COLO668 (cell line): ENCODE results near the gene MLLT10.
"Not testable (repeated sequence)": the region's sequence is repeated elsewhere in the genome, so short reads cannot be mapped to it uniquely, and the experiment has no call there.

Experiments
- DNase-seq: peaks from one replicate; lab custom pipeline; 2025; ENCODE audit not compliant: unreplicated experiment; lab: John Stamatoyannopoulos, UW

Gene MLLT10

DNA sequence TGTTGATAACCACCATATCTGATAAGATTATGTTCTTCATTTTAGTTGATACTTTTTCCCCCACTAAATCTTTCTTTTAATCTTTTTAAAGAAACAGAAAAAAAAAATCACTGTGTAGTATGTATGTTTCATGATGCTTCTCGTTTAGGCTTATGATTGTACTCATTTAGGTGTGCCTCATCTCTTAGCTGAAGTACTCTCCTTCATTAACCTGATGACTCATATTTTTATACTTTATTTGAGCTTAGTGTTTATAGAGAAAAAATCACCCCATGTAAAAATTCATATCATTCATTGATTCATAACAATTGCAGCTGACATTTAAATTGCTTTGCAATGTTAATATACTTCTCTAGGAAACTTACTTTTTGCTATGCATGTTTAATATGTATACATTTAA is 158.9 kb downstream of the MLLT10 start:
- no peak for DNase-seq

DNA sequence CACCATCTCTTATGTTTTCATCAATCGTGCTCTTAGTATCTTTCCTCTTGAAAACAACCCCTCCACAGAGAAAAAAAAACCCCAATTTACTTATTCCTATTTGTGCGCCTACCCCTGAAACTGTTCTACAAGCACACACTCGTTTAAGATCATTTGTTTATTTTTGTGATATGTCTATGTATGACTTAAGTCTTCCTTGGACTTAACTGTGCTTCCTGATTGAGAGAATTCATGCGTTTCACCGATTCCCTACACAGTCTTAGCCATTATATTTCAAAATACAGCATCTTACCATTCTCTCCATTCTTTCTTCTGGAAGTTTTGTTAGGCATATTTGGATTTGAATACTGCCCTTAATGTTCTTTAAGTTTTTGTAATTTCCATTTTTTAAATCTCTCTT is 159.4 kb downstream of the MLLT10 start:
- DNase-seq: no peak

DNA sequence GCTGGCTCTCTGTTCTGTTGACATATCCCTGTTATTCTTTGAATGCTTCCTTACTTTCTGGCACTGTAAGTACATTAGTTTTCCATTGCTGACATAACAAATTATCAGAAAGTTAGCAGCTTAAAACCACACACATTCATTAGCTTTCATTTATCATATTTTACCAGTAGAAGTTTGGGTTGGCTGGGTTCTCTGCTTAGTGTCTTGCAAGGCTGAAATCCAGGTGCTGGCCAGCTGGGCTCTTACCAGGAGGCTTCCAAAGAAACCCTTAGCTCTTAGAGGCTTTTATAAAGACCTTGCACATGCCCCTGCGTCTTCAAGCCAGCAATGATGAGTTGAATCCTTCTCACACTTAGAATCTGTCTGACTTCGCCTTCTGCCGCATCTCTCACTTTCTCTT is 160.6 kb downstream of the MLLT10 start:
- DNase-seq: no peak

DNA sequence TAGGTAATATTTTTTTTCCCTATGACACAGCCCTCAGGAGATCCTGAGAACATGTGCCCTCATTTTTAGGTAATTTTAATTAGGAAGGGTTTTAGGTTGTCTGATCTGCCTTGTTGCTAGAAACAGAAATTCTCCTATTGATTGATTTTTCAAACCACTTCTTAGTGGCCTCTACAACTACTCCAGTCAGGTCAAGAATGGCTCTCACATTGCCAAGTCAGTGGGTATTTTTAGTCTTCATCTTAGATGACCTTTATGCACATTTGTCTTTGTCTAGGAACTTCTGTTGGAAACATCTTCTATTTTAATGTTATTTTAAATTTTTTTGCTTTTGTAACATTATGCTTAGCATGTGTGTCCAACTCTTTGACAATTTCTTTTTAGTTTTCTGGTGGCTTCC is 162.3 kb downstream of the MLLT10 start:
- DNase-seq: no peak

DNA sequence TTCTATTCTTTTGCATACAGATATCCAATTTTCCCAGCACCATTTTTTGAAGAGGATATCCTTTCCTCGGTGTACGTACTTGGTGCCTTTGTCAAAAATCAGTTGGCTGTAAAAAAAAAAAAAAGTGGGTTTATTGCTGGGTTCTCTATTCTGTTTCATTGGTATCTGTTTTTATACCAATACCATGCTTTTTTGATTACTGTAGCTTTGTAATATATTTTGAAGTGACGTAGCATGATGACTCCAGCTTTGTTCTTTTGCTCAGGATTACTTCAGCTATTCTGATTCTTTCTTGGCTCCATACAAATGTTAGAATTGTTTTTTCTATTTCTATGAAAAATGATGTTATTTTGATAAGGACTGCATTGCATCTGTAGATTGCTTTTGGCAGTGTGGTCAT is 165.5 kb downstream of the MLLT10 start:
- DNase-seq: no peak

DNA sequence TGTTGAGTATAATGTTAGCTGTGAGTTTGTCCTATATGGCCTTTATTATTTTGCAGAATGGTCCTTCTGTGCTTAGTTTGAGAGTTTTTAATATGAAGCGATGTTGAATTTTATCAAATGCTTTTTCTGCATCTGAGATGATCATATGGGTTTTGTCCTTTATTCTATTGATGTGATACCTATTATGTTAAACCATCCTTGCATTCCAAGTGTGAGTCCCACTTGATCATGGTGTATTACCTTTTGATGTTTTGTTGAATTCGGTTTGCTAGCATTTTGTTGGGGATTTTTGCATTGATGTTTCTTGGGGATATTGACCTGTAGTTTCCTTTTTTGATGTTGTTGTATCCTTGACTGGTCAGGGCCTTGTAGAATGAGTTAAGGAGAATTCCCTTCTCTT is 166.4 kb downstream of the MLLT10 start:
- DNase-seq: no peak

DNA sequence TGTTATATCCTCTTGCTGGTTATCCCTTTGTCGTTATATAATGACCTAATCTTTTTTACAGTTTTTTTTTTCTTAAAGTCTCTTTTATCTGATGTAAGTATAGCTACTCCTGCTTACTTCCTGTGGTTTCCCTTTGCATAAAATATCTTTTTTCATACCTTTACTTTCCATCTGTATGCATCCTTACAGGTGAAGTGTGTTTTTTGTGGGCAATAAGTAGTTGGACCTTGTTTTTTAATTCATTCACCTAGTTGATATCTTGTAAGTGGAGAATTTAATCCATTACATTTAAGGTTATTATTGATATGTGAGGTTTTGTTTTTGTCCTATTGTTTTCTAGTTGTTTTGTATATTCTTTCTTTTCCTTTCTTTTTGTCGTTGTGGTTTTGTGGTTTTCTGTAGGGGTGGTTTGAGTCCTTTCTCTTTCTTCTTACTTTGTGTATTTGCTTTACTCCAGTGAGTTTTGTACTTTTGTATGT is 168.6 kb downstream of the MLLT10 start:
- no peak for DNase-seq

DNA sequence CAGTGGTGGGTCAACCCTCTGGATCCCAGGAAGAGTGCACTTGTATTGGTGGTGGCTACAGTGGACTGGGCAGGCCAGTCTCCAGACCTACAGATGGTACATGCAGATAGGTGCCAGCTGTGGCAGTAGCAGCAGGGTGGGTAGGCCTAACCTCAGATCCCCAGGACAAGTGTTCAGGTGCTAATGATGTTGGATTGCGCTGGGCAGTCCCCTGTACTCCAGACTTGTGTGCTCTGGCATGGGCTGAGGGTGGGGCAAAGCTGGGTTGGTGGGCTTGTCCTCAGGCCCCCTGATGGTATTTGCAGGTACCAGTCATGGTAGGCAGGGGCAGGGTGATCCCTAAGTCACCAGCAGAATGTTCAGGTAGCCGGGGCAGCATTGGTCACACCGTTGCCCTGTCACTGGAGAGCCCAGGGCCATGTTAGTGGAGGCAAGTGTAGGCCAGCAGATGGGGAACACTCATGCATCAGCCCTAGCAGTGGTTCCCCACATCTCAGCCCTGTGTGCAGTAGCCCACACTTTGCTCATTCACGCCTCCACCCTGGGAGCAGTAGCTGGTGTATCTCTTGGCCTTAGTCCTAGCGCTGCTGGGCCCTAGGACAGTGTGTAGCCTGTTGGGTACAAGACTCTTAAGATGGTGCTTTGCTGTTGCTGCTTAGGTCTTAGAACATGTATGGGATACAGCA is 171.3 kb downstream of the MLLT10 start:
- no peak for DNase-seq

DNA sequence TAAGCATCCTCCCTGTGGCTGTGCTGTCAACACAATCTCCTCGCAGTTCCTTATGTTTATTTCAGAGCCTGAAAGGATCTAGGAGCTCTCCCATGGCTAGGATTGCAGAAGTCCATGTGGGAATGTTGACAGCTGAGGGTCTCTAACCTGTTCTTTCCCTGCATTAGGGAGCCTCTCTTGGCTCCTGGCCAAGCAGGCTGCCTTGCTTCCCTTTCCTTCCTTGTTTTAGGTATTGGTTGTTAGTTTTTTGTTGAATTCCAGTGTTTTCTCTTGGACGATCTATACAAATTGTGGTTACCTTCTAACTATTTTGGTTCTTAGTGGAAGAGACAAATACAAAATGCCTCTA is 171.8 kb downstream of the MLLT10 start:
- no peak for DNase-seq

DNA sequence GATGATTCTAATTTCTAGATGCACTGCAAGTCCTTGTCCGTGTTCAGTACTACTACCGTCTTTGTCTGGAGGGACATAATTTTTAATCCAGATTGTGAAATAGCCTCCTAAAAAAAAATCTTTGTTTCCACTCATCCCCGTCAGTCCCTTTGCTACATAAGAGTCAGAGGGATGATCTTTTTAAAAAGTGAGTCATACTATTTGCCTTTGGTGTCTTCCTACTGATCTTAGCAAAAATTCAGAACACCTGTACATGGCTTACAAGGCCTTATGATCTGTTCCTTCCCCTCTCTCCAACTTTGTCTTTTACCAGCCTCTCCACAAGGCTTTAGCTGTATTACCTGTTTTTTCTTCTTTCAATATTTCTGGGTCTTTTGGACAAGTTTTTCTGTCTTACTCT is 173.5 kb downstream of the MLLT10 start:
- DNase-seq: no peak

DNA sequence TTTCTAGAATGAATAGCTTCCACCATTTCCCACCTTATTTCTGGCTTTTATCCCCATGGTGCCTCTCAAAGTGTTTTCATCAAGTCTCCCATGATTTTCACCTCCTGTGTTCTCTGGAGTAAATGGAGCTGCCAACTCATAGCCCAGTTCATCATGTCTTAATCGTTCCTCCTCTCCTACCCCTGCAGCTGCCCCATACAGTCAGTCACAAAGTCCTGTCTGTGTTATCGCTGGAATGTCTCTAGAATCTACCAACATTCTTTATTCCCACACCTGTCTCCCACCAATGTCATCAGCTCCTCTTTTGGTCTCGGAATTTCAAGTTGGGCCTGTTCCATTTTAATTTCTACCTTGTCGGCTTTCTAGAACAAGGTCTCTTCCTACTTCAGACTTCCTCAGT is 178.9 kb downstream of the MLLT10 start:
- DNase-seq: no peak

DNA sequence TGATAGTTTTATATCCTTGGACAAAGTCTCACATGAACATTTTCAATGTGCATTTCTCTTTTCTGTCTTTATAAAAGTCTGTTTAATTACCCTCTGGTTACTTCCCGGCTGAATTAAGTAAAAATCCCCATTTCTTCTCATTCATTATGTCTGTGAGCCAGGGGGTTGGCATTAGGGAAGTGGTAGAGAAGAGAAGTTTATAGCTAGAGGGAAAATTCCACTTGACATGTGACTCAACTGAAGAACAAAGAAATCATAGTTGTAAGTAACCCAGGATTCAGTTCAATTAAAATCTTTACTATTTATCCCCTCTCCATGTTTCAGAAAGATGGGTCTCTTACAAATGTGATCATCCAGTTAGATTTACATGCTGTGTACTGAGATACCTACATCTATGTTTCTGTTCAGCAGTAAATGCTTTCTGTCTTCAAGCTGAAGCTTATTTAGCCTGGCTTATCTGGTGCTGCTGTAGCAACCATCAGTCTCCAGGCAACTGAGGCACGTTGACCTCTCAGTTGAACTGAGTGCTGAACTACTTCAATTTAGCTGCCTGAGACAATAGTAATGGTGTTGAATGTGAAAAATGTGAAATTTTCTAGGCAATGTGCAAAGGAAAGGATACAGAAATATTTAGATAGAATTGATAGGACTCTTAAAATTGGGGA is 181.6 kb downstream of the MLLT10 start:
- DNase-seq: no peak

DNA sequence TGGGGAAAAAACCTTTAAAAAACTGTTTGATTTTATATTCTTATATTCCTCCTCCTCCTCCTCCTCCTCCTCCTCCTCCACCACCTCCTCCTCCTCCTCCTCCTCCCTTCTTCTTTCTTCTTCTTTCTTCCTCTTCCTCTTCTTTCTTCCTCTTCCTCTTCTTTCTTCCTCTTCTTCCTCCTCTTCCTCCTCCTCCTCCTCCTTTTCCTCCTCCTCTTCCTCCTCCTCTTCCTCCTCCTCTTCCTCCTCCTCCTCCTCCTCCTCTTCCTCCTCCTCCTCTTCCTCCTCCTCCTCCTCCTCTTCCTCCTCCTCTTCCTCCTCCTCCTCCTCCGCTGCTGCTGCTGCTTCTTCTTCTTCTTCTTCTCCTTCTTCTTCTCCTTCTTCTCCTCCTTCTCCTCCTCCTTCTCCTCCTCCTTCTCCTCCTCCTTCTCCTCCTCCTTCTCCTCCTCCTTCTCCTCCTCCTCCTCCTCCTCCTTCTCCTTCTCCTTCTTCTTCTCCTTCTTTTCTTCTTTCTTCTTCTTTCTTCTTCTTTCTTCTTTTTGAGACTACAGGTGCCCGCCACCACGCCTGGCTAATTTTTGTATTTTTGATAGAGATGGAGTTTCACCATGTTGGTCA is 183.5 kb downstream of the MLLT10 start:
- DNase-seq: not testable (repeated sequence)

DNA sequence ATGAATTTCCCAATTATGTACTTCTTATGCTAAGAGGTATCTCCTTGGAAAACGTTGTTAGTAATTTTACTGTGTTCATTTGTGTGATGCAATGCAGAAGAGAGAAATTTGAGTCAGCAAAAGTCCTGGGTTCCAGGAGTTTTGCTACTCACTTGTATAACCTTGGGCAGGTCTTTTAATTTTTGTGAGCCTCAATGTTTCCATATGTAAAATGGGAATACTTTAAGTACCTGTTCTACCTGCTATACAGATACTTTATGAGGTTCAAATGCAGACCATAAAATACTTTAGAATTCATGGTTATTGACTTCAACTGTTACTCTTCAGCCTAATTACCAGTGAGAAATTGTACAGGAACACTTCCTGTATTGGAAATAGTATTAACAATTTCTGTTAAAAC is 185.5 kb downstream of the MLLT10 start:
- DNase-seq: no peak

DNA sequence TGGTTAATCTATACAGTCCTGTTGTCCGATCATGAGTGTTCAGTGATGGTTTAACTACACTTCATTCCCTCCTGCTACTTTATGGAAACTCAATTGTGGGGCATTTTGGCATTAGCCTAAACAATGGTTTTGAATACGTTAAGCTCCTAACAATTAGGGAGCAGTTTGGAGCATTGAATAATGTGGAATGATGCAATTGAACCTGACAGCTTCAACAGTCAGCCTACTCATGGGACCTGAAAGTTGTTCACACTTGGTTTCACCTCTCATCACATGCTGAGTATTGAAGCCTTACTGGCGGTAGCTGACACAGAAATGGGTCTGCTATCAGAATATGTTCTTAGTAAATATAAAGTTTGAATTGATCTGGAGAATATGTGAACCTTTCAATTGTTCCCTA is 186.1 kb downstream of the MLLT10 start:
- DNase-seq: no peak

DNA sequence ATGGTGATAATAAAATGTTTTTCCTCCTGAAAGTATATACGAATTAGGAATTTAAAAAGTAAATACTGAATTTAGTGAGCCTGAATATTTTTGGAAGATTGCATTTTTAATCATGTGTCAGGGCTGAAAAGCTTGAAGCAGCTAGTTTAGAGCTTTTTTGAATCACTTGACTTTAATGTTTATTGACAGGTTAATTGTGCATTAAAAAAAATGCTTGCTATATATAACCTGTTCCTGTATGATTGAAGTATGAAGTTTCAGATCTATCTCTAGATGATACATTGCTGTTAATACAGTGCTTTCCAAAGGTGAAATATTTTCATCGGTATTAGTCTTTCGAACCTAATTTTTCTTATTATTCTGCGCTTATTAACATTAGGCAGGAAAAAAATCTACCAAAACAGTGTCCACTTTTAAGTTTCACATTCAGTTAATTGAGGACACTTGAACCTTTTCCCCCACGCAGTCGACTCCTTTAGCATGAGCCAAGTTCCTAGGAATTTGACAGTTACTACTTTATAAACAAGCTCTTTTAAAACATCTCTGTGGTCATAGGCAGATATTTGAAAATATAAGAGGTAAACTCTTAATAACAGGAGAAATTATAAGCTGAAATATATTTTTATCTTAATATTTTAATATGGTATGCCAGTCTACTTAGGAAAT is 187.1 kb downstream of the MLLT10 start:
- DNase-seq: no peak

DNA sequence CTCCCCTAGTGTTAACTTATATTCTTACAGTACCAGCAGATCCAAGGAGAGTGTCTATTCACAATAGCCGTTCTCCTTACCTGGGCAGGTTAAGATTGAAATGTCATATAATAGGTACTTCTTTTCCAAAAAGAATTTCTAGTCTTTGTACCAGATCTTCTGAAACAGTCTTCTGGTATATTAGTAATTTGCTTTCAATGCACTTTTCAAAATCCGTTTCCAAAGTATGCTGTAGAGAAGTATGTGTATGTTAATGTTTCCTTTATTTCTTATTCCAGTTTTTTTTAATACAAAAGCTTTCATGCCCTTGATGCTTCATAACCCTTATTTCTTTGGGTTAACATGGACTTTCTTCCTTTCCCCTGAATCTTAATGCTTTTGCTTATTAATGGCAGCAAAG is 188.2 kb downstream of the MLLT10 start:
- no peak for DNase-seq

DNA sequence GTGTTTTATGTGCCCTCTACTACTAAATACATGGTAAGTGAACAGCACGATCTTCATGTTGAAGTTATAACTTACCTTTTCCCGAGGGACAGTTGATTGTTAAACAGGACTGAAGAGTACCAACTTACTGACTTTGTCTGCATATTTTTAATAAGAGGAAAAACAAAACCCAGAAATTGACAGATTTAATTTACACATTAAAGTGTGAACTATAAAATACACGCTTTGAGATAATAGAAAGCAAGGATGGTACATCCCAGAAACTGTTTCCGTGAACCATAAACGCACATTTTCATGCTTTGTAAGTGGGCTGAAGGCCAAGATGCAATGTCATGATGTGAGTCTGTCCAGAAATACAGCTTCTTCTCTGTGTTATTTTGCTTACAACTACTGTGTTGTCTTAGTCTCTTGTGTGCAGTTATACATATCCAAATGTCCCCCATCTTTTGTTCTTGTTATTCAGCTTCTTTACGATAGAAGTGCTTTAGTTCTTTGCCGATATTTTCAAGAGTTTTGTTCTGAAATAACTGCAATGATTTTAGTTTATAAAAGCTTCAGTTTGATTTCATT is 190.1 kb downstream of the MLLT10 start:
- DNase-seq: no peak

DNA sequence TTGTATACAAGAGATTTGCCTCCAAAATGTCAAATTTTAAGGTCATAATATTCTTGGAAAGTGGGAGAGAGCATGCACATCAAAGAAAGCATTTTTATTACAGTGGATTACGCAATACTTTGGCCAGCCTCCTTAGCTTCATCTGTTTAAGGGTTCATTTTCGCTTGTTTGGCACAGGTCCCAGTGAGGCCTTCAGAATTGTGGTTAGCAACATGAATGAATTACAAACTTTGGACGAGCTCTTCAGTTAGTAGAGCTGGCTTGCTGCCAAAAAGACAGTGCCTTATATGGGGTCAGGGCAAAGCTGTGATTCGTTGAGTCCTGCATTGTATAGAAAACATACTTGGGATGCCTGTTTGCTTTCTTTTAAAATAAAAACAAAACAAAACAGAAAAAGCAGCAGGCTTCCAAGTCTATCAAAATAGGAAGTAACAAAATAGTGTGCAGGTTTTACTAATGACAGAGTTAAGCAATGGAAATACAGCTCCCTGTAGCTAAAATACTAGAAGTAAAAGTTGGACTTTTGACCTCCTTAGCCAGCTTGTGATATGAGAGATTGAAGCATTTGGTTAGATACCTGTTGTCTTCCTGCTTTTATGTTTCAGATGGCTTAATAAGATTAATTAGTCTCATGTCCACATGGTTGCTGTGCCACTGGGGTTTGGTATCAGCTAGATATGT is 190.8 kb downstream of the MLLT10 start:
- DNase-seq: peak; percentile 84

DNA sequence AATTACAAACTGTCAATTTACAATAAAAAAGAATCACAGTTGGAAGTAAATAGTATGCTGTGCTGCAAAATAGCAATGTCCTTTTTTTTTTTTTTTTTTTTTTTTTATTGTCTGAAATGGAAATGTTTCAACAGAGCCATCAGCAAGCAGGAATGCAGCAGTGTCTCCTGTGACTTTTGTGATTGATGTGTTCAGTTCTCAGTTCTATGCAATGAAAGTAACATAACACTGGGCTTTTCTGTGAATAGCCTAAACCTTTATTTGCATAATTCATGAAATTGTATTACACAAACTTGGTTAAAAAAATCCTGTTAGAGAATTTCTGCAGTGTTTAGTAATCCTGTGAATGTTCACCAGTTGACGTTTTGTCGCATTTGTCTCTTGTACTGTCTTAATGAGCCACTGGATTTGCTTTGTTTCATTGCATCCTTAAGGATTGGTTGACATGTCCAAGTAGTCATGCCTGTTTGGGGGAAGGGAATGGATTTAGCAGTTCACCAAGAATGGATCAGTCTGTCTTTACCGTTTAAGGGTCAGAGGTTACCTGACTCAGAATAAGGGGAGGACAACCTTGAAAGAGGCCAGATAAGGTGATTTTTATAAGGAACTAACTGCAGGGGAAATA is 192.7 kb downstream of the MLLT10 start:
- no peak for DNase-seq
